GM23338 (cell line): ENCODE measurements around the gene ENTPD8. TPM values are rescaled to one million over a fixed set of nuclear protein-coding genes. Genes with fewer than 3 reads are reported as not detected.

Experiments
- ATAC-seq: fragments of 200-7000 bp; cut with Tn5 transposase; 3 replicates; pipeline ENCODE4 v1.9.1; 2020
- DNase-seq: peaks from one replicate; pipeline ENCODE4 v3.0.0-alpha.2; 2015; ENCODE audit warnings: low spot score
- H2AFZ ChIP-seq: fragments of 200-600 bp; sonication (generic); 2 replicates; pipeline ENCODE4 v1.8.0; 2016; ENCODE audit warnings: antibody characterized with exemption, mild to moderate bottlenecking, moderate library complexity
- H3F3A ChIP-seq: fragments of 200-600 bp; sonication (generic); replicated peaks from 2 replicates; pipeline ENCODE4 v1.8.0; 2017; ENCODE audit warnings: antibody characterized with exemption, mixed run types, low read depth
- H3K27ac ChIP-seq: fragments of 200-600 bp; sonication (generic); 2 replicates; pipeline ENCODE4 v1.6.1; 2016; ENCODE audit warnings: low read depth
- H3K27me3 ChIP-seq: fragments of 200-600 bp; sonication (generic); 2 replicates; pipeline ENCODE4 v1.8.0; 2016; ENCODE audit warnings: mild to moderate bottlenecking, mixed run types, moderate library complexity; ENCODE audit not compliant: insufficient read depth
- H3K36me3 ChIP-seq: fragments of 200-600 bp; sonication (generic); 2 replicates; pipeline ENCODE4 v1.8.0; 2016; ENCODE audit warnings: mild to moderate bottlenecking; ENCODE audit not compliant: insufficient read depth
- H3K4me1 ChIP-seq: fragments of 200-600 bp; sonication (generic); 2 replicates; pipeline ENCODE4 v1.8.0; 2016; ENCODE audit warnings: mild to moderate bottlenecking, moderate library complexity; ENCODE audit not compliant: insufficient read depth
- H3K4me2 ChIP-seq: fragments of 200-600 bp; sonication (generic); 2 replicates; pipeline ENCODE4 v1.7.1; 2017; ENCODE audit warnings: mixed run types
- H3K4me3 ChIP-seq: fragments of 200-600 bp; sonication (generic); 2 replicates; pipeline ENCODE4 v1.6.1; 2016; ENCODE audit warnings: mixed run types
- H3K79me2 ChIP-seq: fragments of 200-600 bp; sonication (generic); replicated peaks from 2 replicates; pipeline ENCODE4 v1.8.0; 2017; ENCODE audit warnings: mild to moderate bottlenecking; ENCODE audit not compliant: insufficient read depth
- H3K9me2 ChIP-seq: fragments of 200-600 bp; sonication (generic); 2 replicates; pipeline ENCODE4 v1.8.0; 2017; ENCODE audit not compliant: insufficient read depth
- H4K20me1 ChIP-seq: fragments of 200-600 bp; sonication (generic); replicated peaks from 2 replicates; pipeline ENCODE4 v1.8.0; 2017; ENCODE audit warnings: mild to moderate bottlenecking; ENCODE audit not compliant: insufficient read depth
- H3K27ac Mint-ChIP-seq: 2 replicates; pipeline ENCODE4 v1.8.0; 2020; ENCODE audit warnings: inconsistent platforms, mild to moderate bottlenecking, moderate library complexity, mixed read lengths
- H3K27me3 Mint-ChIP-seq: 3 replicates; pipeline ENCODE4 v1.8.0; 2022; ENCODE audit warnings: low read depth, mild to moderate bottlenecking, moderate library complexity, mixed read lengths, inconsistent platforms; ENCODE audit not compliant: insufficient read depth, poor library complexity
- H3K36me3 Mint-ChIP-seq: 3 replicates; pipeline ENCODE4 v1.8.0; 2021; ENCODE audit warnings: low read depth, mild to moderate bottlenecking, inconsistent platforms, moderate library complexity, mixed read lengths
- H3K4me1 Mint-ChIP-seq: 3 replicates; pipeline ENCODE4 v1.8.0; 2020; ENCODE audit warnings: mild to moderate bottlenecking, inconsistent platforms, mixed read lengths
- H3K4me3 Mint-ChIP-seq: 3 replicates; pipeline ENCODE4 v1.8.0; 2021; ENCODE audit warnings: moderate library complexity, mild to moderate bottlenecking, inconsistent platforms, mixed read lengths
- H3K9me3 Mint-ChIP-seq: 3 replicates; pipeline ENCODE4 v1.8.0; 2020; ENCODE audit warnings: moderate library complexity, mild to moderate bottlenecking, inconsistent platforms, mixed read lengths
- CREB1 ChIP-seq: fragments of 250-450 bp; sonication (Bioruptor Pico); IDR thresholded peaks from 2 replicates; pipeline ENCODE4 v1.5.0; 2020; ENCODE audit warnings: low read depth, mild to moderate bottlenecking, moderate library complexity
- CTCF ChIP-seq, 2 experiments: fragments of 200-600 bp in 1 of 2; sonication (generic) in 1 of 2; conservative IDR thresholded peaks; 2 replicates each; pipeline versions ENCODE4 v1.5.1 to v1.6.1; 2016 to 2017; ENCODE audit warnings: antibody characterized with exemption in 2 of 2, low read depth in 2 of 2, mild to moderate bottlenecking in 2 of 2, moderate library complexity in 1 of 2
- ETS1 ChIP-seq: IDR thresholded peaks from 2 replicates; pipeline ENCODE4 v1.6.1; 2016; ENCODE audit warnings: antibody characterized with exemption
- EZH2 ChIP-seq: fragments of 200-600 bp; sonication (generic); IDR thresholded peaks from one replicate; pipeline ENCODE4 v1.8.0; 2017; ENCODE audit warnings: antibody characterized with exemption, mild to moderate bottlenecking, low read depth; ENCODE audit not compliant: unreplicated experiment
- EZH2phosphoT487 ChIP-seq: fragments of 200-600 bp; sonication (generic); IDR thresholded peaks from one replicate; pipeline ENCODE4 v1.8.1; 2018; ENCODE audit warnings: antibody characterized with exemption; ENCODE audit not compliant: unreplicated experiment
- JUNB ChIP-seq: IDR thresholded peaks from one replicate; pipeline ENCODE4 v1.6.1; 2016; ENCODE audit warnings: antibody characterized with exemption; ENCODE audit not compliant: unreplicated experiment
- NANOG ChIP-seq: IDR thresholded peaks from 2 replicates; pipeline ENCODE4 v1.6.1; 2016; ENCODE audit warnings: antibody characterized with exemption, borderline replicate concordance
- POLR2AphosphoS5 ChIP-seq: IDR thresholded peaks from 2 replicates; pipeline ENCODE4 v1.6.1; 2016; ENCODE audit warnings: antibody characterized with exemption, low read depth
- REST ChIP-seq: IDR thresholded peaks from one replicate; pipeline ENCODE4 v1.6.1; 2018; ENCODE audit warnings: antibody characterized with exemption; ENCODE audit not compliant: unreplicated experiment
- STAT1 ChIP-seq: IDR thresholded peaks from one replicate; pipeline ENCODE4 v1.6.1; 2016; ENCODE audit warnings: antibody characterized with exemption; ENCODE audit not compliant: unreplicated experiment
- ZNF114 ChIP-seq: fragments of 250-450 bp; sonication (Bioruptor Pico); IDR thresholded peaks from 2 replicates; pipeline ENCODE4 v1.5.0; 2020; ENCODE audit warnings: mild to moderate bottlenecking, moderate library complexity
- ZNF331 ChIP-seq: fragments of 250-450 bp; sonication (Bioruptor Pico); IDR thresholded peaks from 2 replicates; pipeline ENCODE4 v1.5.0; 2020; ENCODE audit warnings: low read depth, mild to moderate bottlenecking, moderate library complexity
- polyA plus RNA-seq: library from polyadenylated mRNA; unstranded; fragments of >200 nt; fragmentation: Nextera tagmentation; extraction: Ambion mirVana; gene quantifications from 2 replicates; pipeline ENCODE4 v1.2.1, GENCODE V29; 2016
- total RNA-seq: library from RNA; depleted of rRNA; stranded (reverse); fragments of >200 nt; shearing (Covaris generic); gene quantifications from 2 replicates; pipeline ENCODE4 v1.2.3, GENCODE V29; 2014

ENTPD8 gene
- total and polyA plus RNA-seq, 2 experiments from 2014 or later: 0.42 to 0.89 TPM

GRCh38 chr9:137453643-137454081 lies 12.5 kb upstream of the ENTPD8 start (continued):
- TF ChIP-seq ETS1: no peak
- TF ChIP-seq NANOG: no peak
- no peak for TF ChIP-seq ZNF331 (CRISPR knock-in tag)
- TF ChIP-seq ZNF114 (CRISPR knock-in tag): no peak
- no peak for TF ChIP-seq CREB1
- no peak for TF ChIP-seq STAT1

- peaks cover 6% of the 10 kb centered on the region; the same call in 1 of the 2 replicates for H3K4me1 ChIP-seq
- no peaks in the 10 kb centered on the region for H3K79me2 ChIP-seq
- H3K27ac ChIP-seq: no peak overlapping the region
- Mint-ChIP-seq H3K4me3 (peak overlapping the region; percentile 76), H3K27ac (no peak overlapping the region), H3K9me3 (no peaks in the 10 kb centered on the region), H3K36me3 (peaks cover 6% of the 10 kb centered on the region; the same call in 2 of the 3 replicates), H3K4me1 (peaks cover 6% of the 10 kb centered on the region; the same call in 1 of the 3 replicates), H3K27me3 (peaks cover 6% of the 10 kb centered on the region)
- H3K4me2 ChIP-seq: peak overlapping the region; percentile 90
- no peaks in the 10 kb centered on the region for H3K27me3 ChIP-seq
- no peak for DNase-seq
- no peaks in the 10 kb centered on the region; the same call in 1 of the 2 replicates for H4K20me1 ChIP-seq
- H3K36me3 ChIP-seq: peaks cover 6% of the 10 kb centered on the region; the same call in 1 of the 2 replicates
- peak; percentile 16 for ATAC-seq
- no peaks in the 10 kb centered on the region for H3K9me2 ChIP-seq
- 0 out of 2 replicates have a peak, but pooled peaks cover 3% of the 10 kb centered on the region for H3F3A ChIP-seq
- H3K4me3 ChIP-seq: peak overlapping the region; percentile 65
- no peak overlapping the region for H2AFZ ChIP-seq
- TF ChIP-seq ETS1 (no peak), STAT1 (no peak), JUNB (no peak), EZH2phosphoT487 (no peak), EZH2 (no peak), ZNF331 (CRISPR knock-in tag) (no peak), REST (no peak), CTCF (conservative IDR thresholded peaks at IDR 0.05; ENCODE audit: low read depth in 2 of 2) (no peak), POLR2AphosphoS5 (no peak)
Observed at GRCh38 chr9:137452761-137453642, 11.8 kb upstream of the ENTPD8 start.
